HS-27A (cell line): ENCODE measurements around the gene SELENOO.
"Not testable (repeated sequence)": the region's sequence is repeated elsewhere in the genome, so short reads cannot be mapped to it uniquely, and the experiment has no call there.

Source experiments
- DNase-seq: peaks from one replicate; pipeline ENCODE4 v3.0.0-alpha.2; 2012; ENCODE audit warnings: low read depth, missing footprints

The SELENOO gene

GRCh38 chr22:50200461-50201190 lies at the start of gene SELENOO:
TSS of gene SELENOO (plus strand) at chr22:50201011. CDS start at chr22:50201037, 26 bp downstream.
- peak; percentile 42 for DNase-seq

- DNase-seq: no peak
These were observed 49.0 kb upstream of the SELENOO start for GRCh38 chr22:50151571-50152537.

GRCh38 chr22:50153056-50153755 lies 47.6 kb upstream of the SELENOO start:
- DNase-seq: no peak

GRCh38 chr22:50153756-50154140 lies 47.1 kb upstream of the SELENOO start:
- no peak for DNase-seq

GRCh38 chr22:50157709-50158375 lies 43.0 kb upstream of the SELENOO start:
- no peak for DNase-seq

GRCh38 chr22:50160947-50161346 lies 39.9 kb upstream of the SELENOO start:
- no peak for DNase-seq

GRCh38 chr22:50161508-50162390 lies 39.1 kb upstream of the SELENOO start:
- DNase-seq: no peak

GRCh38 chr22:50162391-50162956 lies 38.3 kb upstream of the SELENOO start:
- no peak for DNase-seq

- no peak for DNase-seq
These were observed 35.2 kb upstream of the SELENOO start for GRCh38 chr22:50165436-50166123.

GRCh38 chr22:50167689-50168489 lies 32.9 kb upstream of the SELENOO start:
- no peak for DNase-seq

- not testable (repeated sequence) for DNase-seq
These were observed 32.2 kb upstream of the SELENOO start for GRCh38 chr22:50168490-50169180.

- DNase-seq: no peak
These were observed 31.5 kb upstream of the SELENOO start for GRCh38 chr22:50169181-50169759.

GRCh38 chr22:50169774-50170341 lies 31.0 kb upstream of the SELENOO start:
- DNase-seq: no peak

- no peak for DNase-seq
These were observed 30.1 kb upstream of the SELENOO start, which contains the start of gene PANX2 for GRCh38 chr22:50170453-50171318. TSS of gene PANX2 (plus strand) at chr22:50170731. CDS start at chr22:50170731, 0 bp downstream.

- DNase-seq: no peak
These were observed 29.4 kb upstream of the SELENOO start for GRCh38 chr22:50171319-50171964.

GRCh38 chr22:50171965-50172421 lies 28.8 kb upstream of the SELENOO start:
- DNase-seq: no peak
